ENCODE results near the gene POLR1F. TPM values are rescaled to one million over a fixed set of nuclear protein-coding genes. Genes with fewer than 3 reads are reported as not detected.

The POLR1F gene
- total RNA-seq, 1 donor from 2014 or later = 21.7 TPM

DNA sequence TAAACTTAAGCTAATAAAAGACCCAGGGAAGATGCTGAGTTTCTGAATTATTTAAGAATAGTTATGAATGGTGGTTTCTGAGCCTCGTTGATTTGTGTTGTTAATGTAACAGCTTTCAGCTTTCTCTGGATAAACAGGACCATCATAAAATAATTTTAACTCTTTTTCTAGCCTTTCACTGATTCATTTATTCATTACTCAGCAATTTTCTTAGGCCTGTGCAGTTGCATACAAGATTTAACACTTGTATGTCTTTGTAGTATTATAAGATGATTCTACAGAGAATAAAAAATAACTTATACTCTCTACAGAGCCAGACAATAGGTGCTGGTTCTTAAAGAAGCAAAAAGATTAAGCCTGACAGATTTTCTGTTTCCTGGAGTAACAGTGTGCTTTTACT is 35.2 kb upstream of the POLR1F start:
- Histone ChIP-seq H3K4me1 (ENCODE audit: insufficient read depth, low read length) (no peaks in the 10 kb centered on the region), H3K4me2 (ENCODE audit: low read length) (no peak overlapping the region), H3K36me3 (ENCODE audit: insufficient read depth, low read length) (no peaks in the 10 kb centered on the region), H3K79me2 (ENCODE audit: insufficient read depth, low read length) (no peaks in the 10 kb centered on the region), H3K27me3 (ENCODE audit: insufficient read depth, low read length) (no peaks in the 10 kb centered on the region), H3K4me3 (ENCODE audit: insufficient read depth, low read depth, low read length) (no peak overlapping the region), H3K9me3 (ENCODE audit: insufficient read depth, low read depth, low read length) (no peaks in the 10 kb centered on the region), H3K9ac (ENCODE audit: low read length) (no peak overlapping the region), H3K27ac (ENCODE audit: low read depth, low read length) (no peak overlapping the region), H2AFZ (ENCODE audit: low read depth, low read length) (no peak overlapping the region), H4K20me1 (ENCODE audit: insufficient read depth, low read length) (no peaks in the 10 kb centered on the region)
- DNase-seq (ENCODE audit: low read depth) (no peak), FAIRE-seq (no peak)
- no peak overlapping the region for H3K4me3 Mint-ChIP-seq (ENCODE audit: unreplicated experiment)
- no peak overlapping the region for H3K27ac Mint-ChIP-seq (ENCODE audit: unreplicated experiment)
- H3K9me3 Mint-ChIP-seq (ENCODE audit: unreplicated experiment) = no peaks in the 10 kb centered on the region
- no peaks in the 10 kb centered on the region for H3K4me1 Mint-ChIP-seq (ENCODE audit: low read depth, unreplicated experiment)
- no peaks in the 10 kb centered on the region for H3K36me3 Mint-ChIP-seq (ENCODE audit: low read depth, unreplicated experiment)
- TF ChIP-seq, protein P1, sequence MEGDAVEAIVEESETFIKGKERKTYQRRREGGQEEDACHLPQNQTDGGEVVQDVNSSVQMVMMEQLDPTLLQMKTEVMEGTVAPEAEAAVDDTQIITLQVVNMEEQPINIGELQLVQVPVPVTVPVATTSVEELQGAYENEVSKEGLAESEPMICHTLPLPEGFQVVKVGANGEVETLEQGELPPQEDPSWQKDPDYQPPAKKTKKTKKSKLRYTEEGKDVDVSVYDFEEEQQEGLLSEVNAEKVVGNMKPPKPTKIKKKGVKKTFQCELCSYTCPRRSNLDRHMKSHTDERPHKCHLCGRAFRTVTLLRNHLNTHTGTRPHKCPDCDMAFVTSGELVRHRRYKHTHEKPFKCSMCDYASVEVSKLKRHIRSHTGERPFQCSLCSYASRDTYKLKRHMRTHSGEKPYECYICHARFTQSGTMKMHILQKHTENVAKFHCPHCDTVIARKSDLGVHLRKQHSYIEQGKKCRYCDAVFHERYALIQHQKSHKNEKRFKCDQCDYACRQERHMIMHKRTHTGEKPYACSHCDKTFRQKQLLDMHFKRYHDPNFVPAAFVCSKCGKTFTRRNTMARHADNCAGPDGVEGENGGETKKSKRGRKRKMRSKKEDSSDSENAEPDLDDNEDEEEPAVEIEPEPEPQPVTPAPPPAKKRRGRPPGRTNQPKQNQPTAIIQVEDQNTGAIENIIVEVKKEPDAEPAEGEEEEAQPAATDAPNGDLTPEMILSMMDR (IDR thresholded peaks at IDR 0.05; ENCODE audit: insufficient read depth, low read depth, low read length) = no peak
- no peak for TF ChIP-seq EZH2 (IDR thresholded peaks at IDR 0.05; ENCODE audit: insufficient read depth, low read length)
- H3K27me3 Mint-ChIP-seq (ENCODE audit: low read depth, unreplicated experiment) = no peaks in the 10 kb centered on the region

DNA sequence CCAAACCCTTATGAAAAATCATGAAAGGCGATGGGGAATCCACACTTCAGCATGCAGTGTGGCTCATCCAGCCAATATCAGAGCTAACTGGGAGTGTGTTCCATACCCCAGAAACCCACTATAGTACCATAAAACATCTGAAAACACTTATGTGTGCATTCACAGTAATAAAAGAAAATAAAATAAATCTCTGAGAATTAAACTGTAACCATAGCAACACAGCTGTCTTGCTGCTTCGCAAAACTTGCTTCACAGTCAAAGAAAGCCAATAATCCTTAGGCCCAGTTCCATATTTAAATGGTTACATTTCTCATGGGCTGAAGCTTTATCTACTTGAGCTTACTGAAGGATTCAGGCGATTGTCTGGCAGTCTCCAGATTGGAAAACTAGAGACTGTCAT is 19.9 kb upstream of the POLR1F start:
- Mint-ChIP-seq H3K27me3 (ENCODE audit: low read depth, unreplicated experiment) (no peaks in the 10 kb centered on the region), H3K9me3 (ENCODE audit: unreplicated experiment) (no peaks in the 10 kb centered on the region), H3K4me1 (ENCODE audit: low read depth, unreplicated experiment) (no peaks in the 10 kb centered on the region), H3K36me3 (ENCODE audit: low read depth, unreplicated experiment) (no peaks in the 10 kb centered on the region), H3K27ac (ENCODE audit: unreplicated experiment) (no peak overlapping the region), H3K4me3 (ENCODE audit: unreplicated experiment) (no peak overlapping the region)
- Histone ChIP-seq H3K79me2 (ENCODE audit: insufficient read depth, low read length) (no peaks in the 10 kb centered on the region), H3K27me3 (ENCODE audit: insufficient read depth, low read length) (no peaks in the 10 kb centered on the region), H3K4me3 (ENCODE audit: insufficient read depth, low read depth, low read length) (no peak overlapping the region), H3K27ac (ENCODE audit: low read depth, low read length) (no peak overlapping the region), H3K4me2 (ENCODE audit: low read length) (no peak overlapping the region), H3K9ac (ENCODE audit: low read length) (no peak overlapping the region), H3K9me3 (ENCODE audit: insufficient read depth, low read depth, low read length) (no peaks in the 10 kb centered on the region), H3K4me1 (ENCODE audit: insufficient read depth, low read length) (no peaks in the 10 kb centered on the region), H4K20me1 (ENCODE audit: insufficient read depth, low read length) (no peaks in the 10 kb centered on the region), H3K36me3 (ENCODE audit: insufficient read depth, low read length) (no peaks in the 10 kb centered on the region), H2AFZ (ENCODE audit: low read depth, low read length) (no peak overlapping the region)
- DNase-seq (ENCODE audit: low read depth) (no peak), FAIRE-seq (no peak)
- TF ChIP-seq EZH2 (IDR thresholded peaks at IDR 0.05; ENCODE audit: insufficient read depth, low read length) = no peak
- TF ChIP-seq, protein P1 (IDR thresholded peaks at IDR 0.05; ENCODE audit: insufficient read depth, low read depth, low read length) = no peak

- Mint-ChIP-seq H3K4me3 (ENCODE audit: unreplicated experiment) (no peak overlapping the region), H3K9me3 (ENCODE audit: unreplicated experiment) (no peaks in the 10 kb centered on the region), H3K27ac (ENCODE audit: unreplicated experiment) (no peak overlapping the region), H3K36me3 (ENCODE audit: low read depth, unreplicated experiment) (no peaks in the 10 kb centered on the region), H3K27me3 (ENCODE audit: low read depth, unreplicated experiment) (no peaks in the 10 kb centered on the region), H3K4me1 (ENCODE audit: low read depth, unreplicated experiment) (no peaks in the 10 kb centered on the region)
- TF ChIP-seq EZH2 (IDR thresholded peaks at IDR 0.05; ENCODE audit: insufficient read depth, low read length) = no peak
- TF ChIP-seq, protein P1 (IDR thresholded peaks at IDR 0.05; ENCODE audit: insufficient read depth, low read depth, low read length) = no peak
- DNase-seq (ENCODE audit: low read depth) = no peak
- H3K9me3 ChIP-seq (ENCODE audit: insufficient read depth, low read depth, low read length) = no peaks in the 10 kb centered on the region
- no peak overlapping the region for H3K27ac ChIP-seq (ENCODE audit: low read depth, low read length)
- no peaks in the 10 kb centered on the region for H3K27me3 ChIP-seq (ENCODE audit: insufficient read depth, low read length)
- H2AFZ ChIP-seq (ENCODE audit: low read depth, low read length) = no peak overlapping the region
- no peaks in the 10 kb centered on the region for H3K4me1 ChIP-seq (ENCODE audit: insufficient read depth, low read length)
- H3K79me2 ChIP-seq (ENCODE audit: insufficient read depth, low read length) = no peaks in the 10 kb centered on the region
- H3K36me3 ChIP-seq (ENCODE audit: insufficient read depth, low read length) = no peaks in the 10 kb centered on the region
- no peaks in the 10 kb centered on the region for H4K20me1 ChIP-seq (ENCODE audit: insufficient read depth, low read length)
- FAIRE-seq = no peak
- H3K4me2 ChIP-seq (ENCODE audit: low read length) = no peak overlapping the region
- H3K9ac ChIP-seq (ENCODE audit: low read length) = no peak overlapping the region
- H3K4me3 ChIP-seq (ENCODE audit: insufficient read depth, low read depth, low read length) = no peak overlapping the region
Observed at GRCh38 chr7:19725770-19726169, 16.9 kb upstream of the POLR1F start.

Data from astrocyte (in vitro differentiated cells and primary cell).